Keratinocyte (primary cell): ENCODE results near the gene AOPEP. TPM values are rescaled to one million over a fixed set of nuclear protein-coding genes. Genes with fewer than 3 reads are reported as not detected.

Experiments
- DNase-seq: peaks from one replicate; pipeline ENCODE4 v3.0.0-alpha.2; 2011; ENCODE audit warnings: low read depth, missing footprints, low spot score
- FAIRE-seq: peaks from 2 replicates; lab custom pipeline; 2011; peaks lifted over from hg19 to GRCh38; lab: Jason Lieb, UNC
- H2AFZ ChIP-seq: 2 replicates; pipeline ENCODE4 v1.6.0; 2012; ENCODE audit warnings: low read length, control low read depth, inconsistent platforms; ENCODE audit not compliant: control insufficient read depth
- H3K27ac ChIP-seq: 2 replicates; pipeline ENCODE4 v1.5.1; 2011; ENCODE audit warnings: low read length; ENCODE audit not compliant: control insufficient read depth, insufficient read depth
- H3K27me3 ChIP-seq: 3 replicates; pipeline ENCODE4 v1.6.0; 2011; ENCODE audit warnings: low read length; ENCODE audit not compliant: control insufficient read depth, insufficient read depth; ENCODE audit errors: extremely low read depth
- H3K36me3 ChIP-seq, 2 experiments: 2 replicates in 1 of 2; 3 replicates in 1 of 2; pipeline ENCODE4 v1.5.1; 2011; ENCODE audit warnings: low read length in 2 of 2, mild to moderate bottlenecking in 1 of 2; ENCODE audit not compliant: control insufficient read depth in 2 of 2, insufficient read depth in 2 of 2; ENCODE audit errors: extremely low read depth in 1 of 2
- H3K4me1 ChIP-seq: 3 replicates; pipeline ENCODE4 v1.5.1; 2011; ENCODE audit warnings: low read length; ENCODE audit not compliant: control insufficient read depth, insufficient read depth; ENCODE audit errors: extremely low read depth
- H3K4me2 ChIP-seq: 3 replicates; pipeline ENCODE4 v1.6.0; 2011; ENCODE audit warnings: low read depth, low read length; ENCODE audit not compliant: control insufficient read depth, insufficient read depth; ENCODE audit errors: extremely low read depth
- H3K4me3 ChIP-seq, 3 experiments: fragments of 200-600 bp in 1 of 3; sonication (generic) in 1 of 3; 2 replicates in 2 of 3; 3 replicates in 1 of 3; pipeline ENCODE4 v1.5.1; 2011 to 2016; ENCODE audit warnings: low read length in 3 of 3, mild to moderate bottlenecking in 3 of 3, control low read depth in 2 of 3, inconsistent platforms in 1 of 3, low read depth in 1 of 3, mixed read lengths in 1 of 3, mixed run types in 1 of 3, moderate library complexity in 1 of 3; ENCODE audit not compliant: control insufficient read depth in 2 of 3, insufficient read depth in 2 of 3; ENCODE audit errors: extremely low read depth in 1 of 3
- H3K79me2 ChIP-seq: 2 replicates; pipeline ENCODE4 v1.6.0; 2012; ENCODE audit warnings: low read length; ENCODE audit not compliant: control insufficient read depth, insufficient read depth
- H3K9ac ChIP-seq: 3 replicates; pipeline ENCODE4 v1.6.0; 2011; ENCODE audit warnings: low read length; ENCODE audit not compliant: control insufficient read depth, insufficient read depth; ENCODE audit errors: extremely low read depth
- H3K9me1 ChIP-seq: 3 replicates; pipeline ENCODE4 v1.6.0; 2011; ENCODE audit warnings: low read length; ENCODE audit not compliant: control insufficient read depth, insufficient read depth; ENCODE audit errors: extremely low read depth
- H3K9me3 ChIP-seq: 2 replicates; pipeline ENCODE4 v1.5.1; 2012; ENCODE audit warnings: low read depth, low read length; ENCODE audit not compliant: control insufficient read depth
- H4K20me1 ChIP-seq: 3 replicates; pipeline ENCODE4 v1.6.0; 2011; ENCODE audit warnings: low read length; ENCODE audit not compliant: control insufficient read depth, insufficient read depth; ENCODE audit errors: extremely low read depth
- EZH2 ChIP-seq: IDR thresholded peaks from one replicate; pipeline ENCODE4 v1.6.1; 2012; ENCODE audit warnings: inconsistent platforms, mild to moderate bottlenecking, low read length, moderate library complexity
- dilution Hi-C: fragments of 300-500 bp; cut with MboI; formaldehyde crosslinking; loops from one replicate; pipeline ENCODE4 v1.7.0; 2020; ENCODE audit warnings: low sequenced_read_pairs; ENCODE audit not compliant: extremely low pct_ligation_motif_present
- polyA plus RNA-seq, 5 experiments: library from polyadenylated mRNA; depleted of rRNA in 3 of 5; stranded (reverse) in 3 of 5; stranded (forward) in 1 of 5; unstranded in 1 of 5; fragments of >200 nt; gene quantifications; 1 replicate in 1 of 5; 2 replicates in 3 of 5; 3 replicates in 1 of 5; pipeline versions ENCODE4 v1.2.1 to v1.2.3, GENCODE V29; 2011 to 2012; ENCODE audit warnings: missing spikeins in 2 of 5, low read depth in 1 of 5, low replicate concordance in 1 of 5
- TF ChIP-seq, protein P1 (sequence below), 3 experiments: IDR thresholded peaks in 1 of 3; conservative IDR thresholded peaks in 1 of 3; optimal IDR thresholded peaks in 1 of 3; 2 replicates in 2 of 3; 3 replicates in 1 of 3; pipeline versions ENCODE3 to v1.5.1; 2011; ENCODE audit warnings: low read length in 3 of 3, mild to moderate bottlenecking in 3 of 3, moderate library complexity in 2 of 3, control low read depth in 1 of 3, inconsistent platforms in 1 of 3; ENCODE audit not compliant: insufficient read depth in 2 of 3; ENCODE audit errors: extremely low read depth in 1 of 3

The AOPEP gene
- polyA plus RNA-seq, 1 donor (not counting 4 experiments of a cell fraction or from before 2014, with no cell fraction given) = 27.0 TPM

DNA sequence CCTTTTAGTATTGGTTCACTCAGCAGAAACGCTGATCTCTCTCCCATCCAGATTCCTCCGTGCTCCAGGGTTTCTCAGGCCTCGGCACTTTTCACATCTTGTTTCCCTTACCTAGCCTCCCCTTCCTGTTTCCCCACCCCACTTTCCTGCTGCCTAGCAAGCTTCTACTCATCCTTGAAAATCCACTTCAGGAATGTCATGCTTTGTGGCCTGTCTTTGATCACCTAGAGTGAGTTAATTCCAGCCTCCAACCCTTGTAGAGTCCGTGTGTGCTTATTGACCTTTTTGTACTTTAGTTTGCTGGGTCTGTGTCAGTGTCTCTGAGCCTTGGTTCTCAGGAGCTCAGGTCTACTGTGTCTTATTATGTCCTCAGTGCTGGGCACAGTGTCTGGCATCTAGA lies 116.6 kb downstream of the AOPEP start:
- Histone ChIP-seq H4K20me1 (no peaks in the 10 kb centered on the region), H3K4me2 (no peak overlapping the region), H3K9me1 (no peaks in the 10 kb centered on the region), H3K79me2 (no peaks in the 10 kb centered on the region), H3K9ac (no peak overlapping the region), H3K27ac (no peak overlapping the region), H3K4me3 (no peak overlapping the region), H3K9me3 (no peaks in the 10 kb centered on the region), H3K4me1 (peaks cover 13% of the 10 kb centered on the region), H2AFZ (peak overlapping the region; percentile 8), H3K36me3 (no peaks in the 10 kb centered on the region), H3K27me3 (no peaks in the 10 kb centered on the region)
- DNase-seq = no peak
- TF ChIP-seq, protein P1, sequence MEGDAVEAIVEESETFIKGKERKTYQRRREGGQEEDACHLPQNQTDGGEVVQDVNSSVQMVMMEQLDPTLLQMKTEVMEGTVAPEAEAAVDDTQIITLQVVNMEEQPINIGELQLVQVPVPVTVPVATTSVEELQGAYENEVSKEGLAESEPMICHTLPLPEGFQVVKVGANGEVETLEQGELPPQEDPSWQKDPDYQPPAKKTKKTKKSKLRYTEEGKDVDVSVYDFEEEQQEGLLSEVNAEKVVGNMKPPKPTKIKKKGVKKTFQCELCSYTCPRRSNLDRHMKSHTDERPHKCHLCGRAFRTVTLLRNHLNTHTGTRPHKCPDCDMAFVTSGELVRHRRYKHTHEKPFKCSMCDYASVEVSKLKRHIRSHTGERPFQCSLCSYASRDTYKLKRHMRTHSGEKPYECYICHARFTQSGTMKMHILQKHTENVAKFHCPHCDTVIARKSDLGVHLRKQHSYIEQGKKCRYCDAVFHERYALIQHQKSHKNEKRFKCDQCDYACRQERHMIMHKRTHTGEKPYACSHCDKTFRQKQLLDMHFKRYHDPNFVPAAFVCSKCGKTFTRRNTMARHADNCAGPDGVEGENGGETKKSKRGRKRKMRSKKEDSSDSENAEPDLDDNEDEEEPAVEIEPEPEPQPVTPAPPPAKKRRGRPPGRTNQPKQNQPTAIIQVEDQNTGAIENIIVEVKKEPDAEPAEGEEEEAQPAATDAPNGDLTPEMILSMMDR (optimal IDR thresholded peaks at IDR 0.05 in 1 of 3, IDR thresholded peaks at IDR 0.05 in 1 of 3, conservative IDR thresholded peaks at IDR 0.05 in 1 of 3; ENCODE audit: extremely low read depth in 1 of 3, insufficient read depth in 2 of 3, low read length in 3 of 3) = no peak
- no peak for TF ChIP-seq EZH2
- dilution Hi-C loops = no loop called here
- no peak for FAIRE-seq

DNA sequence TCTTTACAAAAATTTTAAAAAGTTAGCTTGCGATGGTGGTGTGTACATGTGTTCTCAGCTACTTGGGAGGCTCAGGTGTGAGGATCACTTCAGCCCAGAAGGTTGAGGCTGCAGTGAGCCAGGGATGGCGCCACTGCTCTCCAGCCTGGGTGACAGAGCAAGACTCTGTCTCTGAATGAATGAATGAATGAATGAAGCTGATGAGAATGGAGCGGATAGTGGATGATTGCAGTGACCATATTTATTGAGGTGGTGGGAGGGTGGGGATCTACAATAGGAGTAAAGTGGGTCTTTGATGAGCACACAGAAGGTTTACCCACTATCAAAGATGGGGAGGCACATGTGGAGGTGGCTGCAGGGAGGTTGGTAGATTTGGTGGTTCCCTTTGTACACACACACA lies 120.2 kb downstream of the AOPEP start:
- dilution Hi-C loops = no loop called here
- Histone ChIP-seq H3K4me2 (no peak overlapping the region), H3K4me3 (no peak overlapping the region), H2AFZ (no peak overlapping the region), H3K4me1 (peaks cover 13% of the 10 kb centered on the region), H3K79me2 (no peaks in the 10 kb centered on the region), H4K20me1 (no peaks in the 10 kb centered on the region), H3K27me3 (no peaks in the 10 kb centered on the region), H3K9me1 (no peaks in the 10 kb centered on the region), H3K27ac (no peak overlapping the region), H3K9ac (no peak overlapping the region), H3K9me3 (no peaks in the 10 kb centered on the region), H3K36me3 (no peaks in the 10 kb centered on the region)
- FAIRE-seq (no peak), DNase-seq (no peak)
- no peak for TF ChIP-seq EZH2
- TF ChIP-seq, protein P1 (optimal IDR thresholded peaks at IDR 0.05 in 1 of 3, IDR thresholded peaks at IDR 0.05 in 1 of 3, conservative IDR thresholded peaks at IDR 0.05 in 1 of 3; ENCODE audit: extremely low read depth in 1 of 3, insufficient read depth in 2 of 3, low read length in 3 of 3) = no peak
